H9 (cell line): ENCODE data around the gene METTL25B. TPM values are rescaled to one million over a fixed set of nuclear protein-coding genes. Genes with fewer than 3 reads are reported as not detected.

Experiments
- DNase-seq: peaks from one replicate; pipeline ENCODE4 v3.0.0-alpha.2; 2017
- H2AFZ ChIP-seq: one replicate; pipeline ENCODE4 v1.6.1; 2013; ENCODE audit warnings: mild to moderate bottlenecking, low read length, control low read depth, moderate library complexity
- H2AK5ac ChIP-seq: 2 replicates; pipeline ENCODE4 v1.6.1; 2013; ENCODE audit warnings: low read length, control low read depth, mixed read lengths; ENCODE audit not compliant: insufficient read length
- H2BK120ac ChIP-seq: one replicate; pipeline ENCODE4 v1.6.1; 2013; ENCODE audit warnings: low read depth, mild to moderate bottlenecking, low read length, control low read depth, inconsistent platforms; ENCODE audit not compliant: poor library complexity, severe bottlenecking
- H2BK12ac ChIP-seq: 2 replicates; pipeline ENCODE4 v1.6.1; 2013; ENCODE audit warnings: low read length, control low read depth, mixed read lengths, low read depth; ENCODE audit not compliant: insufficient read length
- H2BK15ac ChIP-seq: 2 replicates; pipeline ENCODE4 v1.6.1; 2013; ENCODE audit warnings: low read depth, low read length, control low read depth
- H2BK20ac ChIP-seq: one replicate; pipeline ENCODE4 v1.6.1; 2013; ENCODE audit warnings: low read depth, mild to moderate bottlenecking, low read length, control low read depth, inconsistent platforms; ENCODE audit not compliant: poor library complexity, severe bottlenecking
- H2BK5ac ChIP-seq: 2 replicates; pipeline ENCODE4 v1.6.1; 2013; ENCODE audit warnings: low read length, control low read depth, mixed read lengths; ENCODE audit not compliant: insufficient read length
- H3K14ac ChIP-seq: 2 replicates; pipeline ENCODE4 v1.6.1; 2013; ENCODE audit warnings: low read length, control low read depth; ENCODE audit not compliant: insufficient read depth
- H3K18ac ChIP-seq: 2 replicates; pipeline ENCODE4 v1.6.1; 2013; ENCODE audit warnings: low read depth, mild to moderate bottlenecking, mixed read lengths, low read length, control low read depth; ENCODE audit not compliant: insufficient read length
- H3K23ac ChIP-seq: 2 replicates; pipeline ENCODE4 v1.6.1; 2013; ENCODE audit warnings: low read length, control low read depth, mixed read lengths, low read depth; ENCODE audit not compliant: insufficient read length
- H3K23me2 ChIP-seq: 2 replicates; pipeline ENCODE4 v1.6.1; 2013; ENCODE audit warnings: low read depth, mild to moderate bottlenecking, mixed read lengths, low read length, control low read depth; ENCODE audit not compliant: insufficient read length, poor library complexity, severe bottlenecking
- H3K27ac ChIP-seq: 2 replicates; pipeline ENCODE4 v1.5.1; 2013; ENCODE audit warnings: low read length, control low read depth, mixed read lengths, low read depth; ENCODE audit not compliant: insufficient read length
- H3K27me3 ChIP-seq: 2 replicates; pipeline ENCODE4 v1.6.1; 2013; ENCODE audit warnings: low read length, control low read depth, inconsistent platforms; ENCODE audit not compliant: insufficient read depth
- H3K4ac ChIP-seq: 2 replicates; pipeline ENCODE4 v1.6.1; 2013; ENCODE audit warnings: low read depth, mild to moderate bottlenecking, control low read depth, inconsistent platforms, low read length, moderate library complexity
- H3K4me1 ChIP-seq: 2 replicates; pipeline ENCODE4 v1.6.1; 2013; ENCODE audit warnings: low read length, control low read depth, inconsistent platforms; ENCODE audit not compliant: insufficient read depth
- H3K4me2 ChIP-seq: 2 replicates; pipeline ENCODE4 v1.6.1; 2013; ENCODE audit warnings: low read length, control low read depth, mixed read lengths; ENCODE audit not compliant: insufficient read length, insufficient read depth
- H3K56ac ChIP-seq: 2 replicates; pipeline ENCODE4 v1.6.1; 2013; ENCODE audit warnings: low read depth, mild to moderate bottlenecking, mixed read lengths, low read length, control low read depth; ENCODE audit not compliant: insufficient read length
- H3K79me1 ChIP-seq: 2 replicates; pipeline ENCODE4 v1.6.1; 2013; ENCODE audit warnings: low read depth, mild to moderate bottlenecking, moderate library complexity, low read length, control low read depth, inconsistent platforms; ENCODE audit not compliant: insufficient read depth, poor library complexity, severe bottlenecking
- H3K79me2 ChIP-seq: 2 replicates; pipeline ENCODE4 v1.6.1; 2013; ENCODE audit warnings: low read length, control low read depth, inconsistent platforms; ENCODE audit not compliant: insufficient read depth
- H3K9ac ChIP-seq: 2 replicates; pipeline ENCODE4 v1.6.1; 2013; ENCODE audit warnings: low read length, control low read depth, mixed read lengths; ENCODE audit not compliant: insufficient read length; ENCODE audit errors: extremely low read depth
- H3K9me3 ChIP-seq: one replicate; pipeline ENCODE4 v1.6.1; 2013; ENCODE audit warnings: low read depth, low read length, inconsistent platforms; ENCODE audit not compliant: control insufficient read depth
- H3T11ph ChIP-seq: one replicate; pipeline ENCODE4 v1.6.1; 2013; ENCODE audit warnings: mild to moderate bottlenecking, low read length, control low read depth, inconsistent platforms
- H4K20me1 ChIP-seq: one replicate; pipeline ENCODE4 v1.6.1; 2013; ENCODE audit not compliant: control insufficient read depth, insufficient read length, insufficient read depth
- H4K5ac ChIP-seq: 2 replicates; pipeline ENCODE4 v1.6.1; 2013; ENCODE audit warnings: low read depth, mild to moderate bottlenecking, mixed read lengths, low read length, control low read depth; ENCODE audit not compliant: insufficient read length
- H4K8ac ChIP-seq: replicated peaks from 2 replicates; pipeline ENCODE4 v1.6.1; 2013; ENCODE audit warnings: low read length, control low read depth, mixed read lengths, low read depth; ENCODE audit not compliant: insufficient read length
- H4K91ac ChIP-seq: 2 replicates; pipeline ENCODE4 v1.6.1; 2013; ENCODE audit warnings: low read depth, mild to moderate bottlenecking, moderate library complexity, mixed read lengths, low read length, control low read depth; ENCODE audit not compliant: insufficient read length
- H3K27ac Mint-ChIP-seq, 3 experiments: 2 replicates in 2 of 3; 3 replicates in 1 of 3; pipeline ENCODE4 v1.8.0; 2020 to 2021; ENCODE audit warnings: mixed read lengths in 3 of 3, mild to moderate bottlenecking in 1 of 3, moderate library complexity in 1 of 3
- H3K27me3 Mint-ChIP-seq: 2 replicates; pipeline ENCODE4 v1.8.0; 2021; ENCODE audit warnings: low read depth, mild to moderate bottlenecking, moderate library complexity, mixed read lengths
- H3K36me3 Mint-ChIP-seq, 3 experiments: 2 replicates in 2 of 3; 3 replicates in 1 of 3; pipeline ENCODE4 v1.8.0; 2020 to 2021; ENCODE audit warnings: low read depth in 3 of 3, mixed read lengths in 3 of 3; ENCODE audit not compliant: insufficient read depth in 1 of 3
- H3K4me1 Mint-ChIP-seq, 2 experiments: 2 replicates each; pipeline ENCODE4 v1.8.0; 2020; ENCODE audit warnings: mixed read lengths in 2 of 2
- H3K4me3 Mint-ChIP-seq, 2 experiments: 2 replicates in 1 of 2; 3 replicates in 1 of 2; pipeline ENCODE4 v1.8.0; 2020 to 2021; ENCODE audit warnings: mild to moderate bottlenecking in 2 of 2, mixed read lengths in 2 of 2, moderate library complexity in 1 of 2
- H3K9me3 Mint-ChIP-seq, 2 experiments: 2 replicates in 1 of 2; 3 replicates in 1 of 2; pipeline ENCODE4 v1.8.0; 2020; ENCODE audit warnings: mild to moderate bottlenecking in 2 of 2, mixed read lengths in 2 of 2, moderate library complexity in 1 of 2
- WGBS: extraction: QIAGEN DNeasy Blood & Tissue Kit; methylation state at CpG from one replicate; pipeline ENCODE4 v1.1.7; 2013; ENCODE audit warnings: missing lambda C conversion rate, low lambda C conversion rate, mixed read lengths; ENCODE audit not compliant: insufficient read length; ENCODE audit errors: extremely low coverage; 5-methylcytosine and 5-hydroxymethylcytosine counted together
- total RNA-seq: library from RNA; stranded (reverse); gene quantifications from 2 replicates; pipeline ENCODE4 v1.2.1, GENCODE V29; 2021
- TF ChIP-seq, protein P1 (sequence below): fragments of 200-600 bp; sonication (generic); conservative IDR thresholded peaks from 3 replicates; pipeline ENCODE4 v1.8.0; 2021; ENCODE audit warnings: antibody characterized with exemption, mild to moderate bottlenecking

Gene METTL25B
- total RNA-seq, 1 experiment from 2014 or later: 26.2 TPM

- Histone ChIP-seq H4K20me1 (no peaks in the 10 kb centered on the region), H3T11ph (no peak overlapping the region), H3K9me3 (no peaks in the 10 kb centered on the region), H3K23ac (no peak overlapping the region), H2AK5ac (no peak overlapping the region), H4K8ac (no peak overlapping the region), H2BK20ac (no peak overlapping the region), H4K91ac (no peak overlapping the region), H2BK5ac (no peak overlapping the region), H3K4ac (no peak overlapping the region), H3K14ac (peak overlapping the region; percentile 22; the same call in 1 of the 2 replicates), H3K18ac (no peak overlapping the region), H3K56ac (no peak overlapping the region), H3K4me1 (peaks cover 17% of the 10 kb centered on the region; the same call in 1 of the 2 replicates), H3K79me1 (no peaks in the 10 kb centered on the region), H4K5ac (no peak overlapping the region), H3K4me2 (peak overlapping the region; percentile 83), H2AFZ (no peak overlapping the region), H2BK12ac (no peak overlapping the region), H3K27ac (no peak overlapping the region), H3K79me2 (no peaks in the 10 kb centered on the region), H3K23me2 (peaks cover 39% of the 10 kb centered on the region), H2BK120ac (no peak overlapping the region), H2BK15ac (no peak overlapping the region), H3K9ac (no peak overlapping the region), H3K27me3 (peaks cover 3% of the 10 kb centered on the region; the same call in 1 of the 2 replicates)
- Mint-ChIP-seq H3K4me1 (peaks cover 62 to 69% of the 10 kb centered on the region in 2 experiments), H3K27me3 (peaks cover 37% of the 10 kb centered on the region), H3K27ac (peak overlapping the region in 1 of 3 experiments; percentile 95; a peak in 1 of 7 replicates), H3K9me3 (no peaks in the 10 kb centered on the region; a peak in 1 of 5 replicates), H3K4me3 (peak overlapping the region; percentile 74 to 91), H3K36me3 (peaks cover 7 to 28% (median 17%) of the 10 kb centered on the region in 3 experiments)
- TF ChIP-seq, protein P1, sequence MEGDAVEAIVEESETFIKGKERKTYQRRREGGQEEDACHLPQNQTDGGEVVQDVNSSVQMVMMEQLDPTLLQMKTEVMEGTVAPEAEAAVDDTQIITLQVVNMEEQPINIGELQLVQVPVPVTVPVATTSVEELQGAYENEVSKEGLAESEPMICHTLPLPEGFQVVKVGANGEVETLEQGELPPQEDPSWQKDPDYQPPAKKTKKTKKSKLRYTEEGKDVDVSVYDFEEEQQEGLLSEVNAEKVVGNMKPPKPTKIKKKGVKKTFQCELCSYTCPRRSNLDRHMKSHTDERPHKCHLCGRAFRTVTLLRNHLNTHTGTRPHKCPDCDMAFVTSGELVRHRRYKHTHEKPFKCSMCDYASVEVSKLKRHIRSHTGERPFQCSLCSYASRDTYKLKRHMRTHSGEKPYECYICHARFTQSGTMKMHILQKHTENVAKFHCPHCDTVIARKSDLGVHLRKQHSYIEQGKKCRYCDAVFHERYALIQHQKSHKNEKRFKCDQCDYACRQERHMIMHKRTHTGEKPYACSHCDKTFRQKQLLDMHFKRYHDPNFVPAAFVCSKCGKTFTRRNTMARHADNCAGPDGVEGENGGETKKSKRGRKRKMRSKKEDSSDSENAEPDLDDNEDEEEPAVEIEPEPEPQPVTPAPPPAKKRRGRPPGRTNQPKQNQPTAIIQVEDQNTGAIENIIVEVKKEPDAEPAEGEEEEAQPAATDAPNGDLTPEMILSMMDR: no peak
- no peak for DNase-seq
- WGBS: no CpG with 5 or more reads among the region's 29 CpGs
Observed at GRCh38 chr1:156704930-156705320, 23.3 kb upstream of the METTL25B start.
